ENCODE measurements around the gene SMG6.

- TF ChIP-seq EZH2 (IDR thresholded peaks at IDR 0.05; ENCODE audit: insufficient read depth, low read length) (no peak), CTCF (IDR thresholded peaks at IDR 0.05; ENCODE audit: insufficient read depth, low read depth, low read length) (no peak)
Observed at GRCh38 chr17:2028737-2029136, 274.8 kb downstream of the SMG6 start.

Measured in astrocyte (in vitro differentiated cells and primary cell).